ENCODE results near the gene MTF2.

The MTF2 gene

DNA sequence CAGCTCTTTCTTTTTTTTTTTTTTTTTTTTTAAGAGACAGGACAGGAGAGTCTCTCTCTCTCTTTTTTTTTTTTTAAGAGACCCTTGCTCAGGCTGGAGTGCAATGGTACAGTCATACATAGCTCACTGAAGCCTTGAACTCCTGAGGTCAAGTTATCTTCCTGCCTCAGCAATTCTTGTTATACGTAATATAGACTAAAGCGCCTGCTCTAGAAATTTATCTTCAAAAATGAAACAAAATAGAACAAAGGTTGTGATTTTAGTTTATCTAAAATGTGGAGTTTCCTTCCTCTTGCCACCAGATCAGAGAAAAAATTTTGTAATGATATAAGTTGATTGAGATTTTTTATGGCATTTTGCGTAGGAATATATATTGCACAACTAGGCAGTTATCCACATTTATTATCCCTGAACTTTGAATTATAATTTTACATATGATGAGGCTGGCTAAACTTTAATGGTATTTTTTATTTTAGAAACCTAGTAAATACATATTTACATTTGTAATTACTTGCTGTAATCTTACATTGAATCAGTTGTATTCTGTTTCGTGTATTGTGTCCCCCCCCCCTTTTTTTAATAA lies 44.2 kb downstream of the MTF2 start:
- no peak overlapping the region for H3K9ac ChIP-seq (ENCODE audit: insufficient read length, low read depth)
- H3K36me3 ChIP-seq (ENCODE audit: insufficient read depth, insufficient read length, low read length), result peaks cover 76% of the 10 kb centered on the region
- H3K4me1 ChIP-seq (ENCODE audit: insufficient read depth, insufficient read length), result no peaks in the 10 kb centered on the region
- H3K27me3 ChIP-seq (ENCODE audit: insufficient read depth, insufficient read length), result no peaks in the 10 kb centered on the region
- no peak for DNase-seq (ENCODE audit: low read depth, low spot score)
- TF ChIP-seq ZNF274 (IDR thresholded peaks at IDR 0.05; ENCODE audit: low read depth, low read length), result no peak
- TF ChIP-seq YY1 (IDR thresholded peaks at IDR 0.05; ENCODE audit: insufficient read depth, insufficient read length), result no peak
- TF ChIP-seq SUZ12 (IDR thresholded peaks at IDR 0.05; ENCODE audit: extremely low read depth, insufficient read depth, insufficient read length), result no peak
- H3K9me3 ChIP-seq (ENCODE audit: insufficient read depth, low read length), result no peaks in the 10 kb centered on the region
- H3K4me3 ChIP-seq (ENCODE audit: insufficient read length, low read depth), result no peak overlapping the region

DNA sequence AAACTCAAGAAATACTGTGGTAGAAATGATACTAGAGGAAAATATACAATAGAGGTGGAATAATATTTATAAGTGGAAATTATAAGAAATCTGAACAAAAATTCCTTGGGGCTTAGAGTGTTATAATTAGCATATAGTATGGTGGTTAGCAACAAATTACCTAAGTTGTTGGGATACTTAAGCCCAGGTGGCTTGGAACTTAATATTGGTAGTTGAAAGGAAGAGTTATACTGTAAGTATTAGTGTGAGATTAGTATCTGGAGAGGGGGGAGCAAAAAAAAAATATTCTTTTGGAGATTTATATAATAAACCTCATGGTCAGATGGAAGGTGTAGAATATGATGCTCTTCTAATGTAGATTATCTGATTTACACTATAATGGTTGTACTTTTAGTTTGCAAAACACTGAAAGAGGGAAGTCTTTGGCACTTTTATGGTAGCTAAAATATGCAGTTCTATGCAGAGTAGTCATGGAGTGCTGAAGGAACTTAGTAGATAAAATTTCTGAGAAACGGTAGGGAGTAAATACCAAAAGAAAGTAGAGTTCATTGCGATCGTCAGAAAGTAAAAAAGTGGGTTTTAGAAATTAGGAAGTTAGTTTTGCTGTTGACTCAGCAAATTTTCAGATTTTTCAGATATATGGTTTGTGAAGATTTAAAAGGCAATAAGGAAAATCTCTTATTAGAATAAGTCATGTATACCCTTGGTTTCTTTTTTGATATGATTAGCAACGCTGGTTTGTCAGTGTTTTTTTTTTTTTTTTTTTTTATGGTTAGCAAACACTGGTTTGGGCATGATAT lies 45.7 kb downstream of the MTF2 start:
- Histone ChIP-seq H3K4me1 (ENCODE audit: insufficient read depth, insufficient read length) (no peaks in the 10 kb centered on the region), H3K4me3 (ENCODE audit: insufficient read length, low read depth) (no peak overlapping the region), H3K9me3 (ENCODE audit: insufficient read depth, low read length) (no peaks in the 10 kb centered on the region), H3K27me3 (ENCODE audit: insufficient read depth, insufficient read length) (no peaks in the 10 kb centered on the region), H3K36me3 (ENCODE audit: insufficient read depth, insufficient read length, low read length) (peaks cover 76% of the 10 kb centered on the region), H3K9ac (ENCODE audit: insufficient read length, low read depth) (no peak overlapping the region)
- TF ChIP-seq YY1 (IDR thresholded peaks at IDR 0.05; ENCODE audit: insufficient read depth, insufficient read length) (no peak), SUZ12 (IDR thresholded peaks at IDR 0.05; ENCODE audit: extremely low read depth, insufficient read depth, insufficient read length) (no peak), ZNF274 (IDR thresholded peaks at IDR 0.05; ENCODE audit: low read depth, low read length) (no peak)
- no peak for DNase-seq (ENCODE audit: low read depth, low spot score)

DNA sequence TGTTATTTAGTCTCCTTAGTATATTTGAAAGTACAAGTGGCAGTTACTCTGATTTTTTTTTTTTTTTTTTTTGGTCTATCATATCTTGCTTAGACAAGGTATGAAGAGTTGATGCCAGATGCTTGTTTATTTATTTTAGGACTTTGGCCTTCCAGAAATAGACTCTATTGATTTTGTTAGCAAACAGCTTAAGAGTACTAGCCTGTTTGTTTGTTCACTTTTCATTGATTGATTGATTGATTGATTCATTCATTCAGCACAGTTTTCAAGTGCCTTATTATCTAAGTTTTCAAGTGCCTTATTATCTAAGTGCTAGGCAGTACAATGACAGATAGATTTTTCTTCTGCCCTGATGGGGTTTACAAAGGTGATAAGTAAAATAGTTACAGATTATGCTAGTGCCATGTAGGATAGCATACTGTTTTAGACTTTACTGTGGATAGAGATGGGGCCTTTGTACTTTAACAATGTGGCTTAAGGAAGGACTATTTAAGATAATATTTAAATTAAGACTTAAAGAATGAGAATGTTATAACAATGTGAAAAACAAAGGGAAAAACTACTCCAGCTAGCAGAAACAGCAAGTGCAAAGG lies 50.5 kb downstream of the MTF2 start:
- Histone ChIP-seq H3K9ac (ENCODE audit: insufficient read length, low read depth) (no peak overlapping the region), H3K36me3 (ENCODE audit: insufficient read depth, insufficient read length, low read length) (peaks cover 70% of the 10 kb centered on the region), H3K4me1 (ENCODE audit: insufficient read depth, insufficient read length) (no peaks in the 10 kb centered on the region), H3K9me3 (ENCODE audit: insufficient read depth, low read length) (no peaks in the 10 kb centered on the region), H3K27me3 (ENCODE audit: insufficient read depth, insufficient read length) (no peaks in the 10 kb centered on the region), H3K4me3 (ENCODE audit: insufficient read length, low read depth) (no peak overlapping the region)
- no peak for DNase-seq (ENCODE audit: low read depth, low spot score)
- TF ChIP-seq SUZ12 (IDR thresholded peaks at IDR 0.05; ENCODE audit: extremely low read depth, insufficient read depth, insufficient read length) (no peak), YY1 (IDR thresholded peaks at IDR 0.05; ENCODE audit: insufficient read depth, insufficient read length) (no peak), ZNF274 (IDR thresholded peaks at IDR 0.05; ENCODE audit: low read depth, low read length) (no peak)

DNA sequence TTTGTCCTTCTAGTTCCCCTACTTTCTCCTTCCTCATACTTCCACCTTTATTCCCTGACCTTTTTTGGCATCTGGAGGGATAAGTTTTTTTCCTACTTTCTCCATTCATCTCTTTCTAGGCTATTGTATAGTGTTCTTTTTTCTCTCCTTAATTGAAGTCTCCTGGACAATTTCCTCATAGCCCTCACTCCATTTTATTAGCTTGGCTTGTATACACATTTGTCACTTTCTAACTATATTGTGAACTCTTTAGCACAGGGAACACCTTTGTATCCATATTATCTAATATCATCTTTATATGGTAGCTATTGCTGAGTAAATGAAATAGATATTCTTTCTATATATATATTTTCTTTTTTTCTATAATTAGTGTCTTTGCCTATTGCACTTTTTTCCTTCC lies 53.6 kb downstream of the MTF2 start:
- peaks cover 86% of the 10 kb centered on the region for H3K36me3 ChIP-seq (ENCODE audit: insufficient read depth, insufficient read length, low read length)

DNA sequence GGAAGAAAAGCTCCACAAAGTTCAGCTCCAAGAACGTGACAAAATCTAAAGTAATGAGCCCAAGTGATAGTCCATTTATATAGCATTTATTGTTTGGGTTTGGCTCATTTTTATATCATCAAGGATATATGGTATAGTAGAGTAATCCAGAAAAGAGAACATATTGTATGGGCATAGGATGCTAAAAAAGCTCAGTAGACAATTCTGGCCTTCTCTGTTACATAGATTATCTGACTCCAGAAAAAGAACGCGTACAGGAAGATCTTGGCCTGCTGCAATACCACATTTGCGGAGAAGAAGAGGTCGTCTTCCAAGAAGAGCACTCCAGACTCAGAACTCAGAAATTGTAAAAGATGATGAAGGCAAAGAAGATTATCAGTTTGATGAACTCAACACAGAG lies 57.4 kb downstream of the MTF2 start:
- DNase-seq (ENCODE audit: low read depth, low spot score), result no peak
- Histone ChIP-seq H3K9me3 (ENCODE audit: insufficient read depth, low read length) (no peaks in the 10 kb centered on the region), H3K36me3 (ENCODE audit: insufficient read depth, insufficient read length, low read length) (peaks cover 84% of the 10 kb centered on the region), H3K4me1 (ENCODE audit: insufficient read depth, insufficient read length) (no peaks in the 10 kb centered on the region), H3K4me3 (ENCODE audit: insufficient read length, low read depth) (no peak overlapping the region), H3K9ac (ENCODE audit: insufficient read length, low read depth) (no peak overlapping the region), H3K27me3 (ENCODE audit: insufficient read depth, insufficient read length) (no peaks in the 10 kb centered on the region)
- TF ChIP-seq ZNF274 (IDR thresholded peaks at IDR 0.05; ENCODE audit: low read depth, low read length) (no peak), YY1 (IDR thresholded peaks at IDR 0.05; ENCODE audit: insufficient read depth, insufficient read length) (no peak), SUZ12 (IDR thresholded peaks at IDR 0.05; ENCODE audit: extremely low read depth, insufficient read depth, insufficient read length) (no peak)

More for the DNA sequence above, 53.6 kb downstream of the MTF2 start:
- no peak overlapping the region for H3K4me3 ChIP-seq (ENCODE audit: insufficient read length, low read depth)
- no peaks in the 10 kb centered on the region for H3K9me3 ChIP-seq (ENCODE audit: insufficient read depth, low read length)
- no peak for TF ChIP-seq SUZ12 (IDR thresholded peaks at IDR 0.05; ENCODE audit: extremely low read depth, insufficient read depth, insufficient read length)
- no peak for TF ChIP-seq ZNF274 (IDR thresholded peaks at IDR 0.05; ENCODE audit: low read depth, low read length)
- no peak for TF ChIP-seq YY1 (IDR thresholded peaks at IDR 0.05; ENCODE audit: insufficient read depth, insufficient read length)
- no peak overlapping the region for H3K9ac ChIP-seq (ENCODE audit: insufficient read length, low read depth)
- no peak for DNase-seq (ENCODE audit: low read depth, low spot score)
- no peaks in the 10 kb centered on the region for H3K4me1 ChIP-seq (ENCODE audit: insufficient read depth, insufficient read length)
- H3K27me3 ChIP-seq (ENCODE audit: insufficient read depth, insufficient read length), result no peaks in the 10 kb centered on the region

DNA sequence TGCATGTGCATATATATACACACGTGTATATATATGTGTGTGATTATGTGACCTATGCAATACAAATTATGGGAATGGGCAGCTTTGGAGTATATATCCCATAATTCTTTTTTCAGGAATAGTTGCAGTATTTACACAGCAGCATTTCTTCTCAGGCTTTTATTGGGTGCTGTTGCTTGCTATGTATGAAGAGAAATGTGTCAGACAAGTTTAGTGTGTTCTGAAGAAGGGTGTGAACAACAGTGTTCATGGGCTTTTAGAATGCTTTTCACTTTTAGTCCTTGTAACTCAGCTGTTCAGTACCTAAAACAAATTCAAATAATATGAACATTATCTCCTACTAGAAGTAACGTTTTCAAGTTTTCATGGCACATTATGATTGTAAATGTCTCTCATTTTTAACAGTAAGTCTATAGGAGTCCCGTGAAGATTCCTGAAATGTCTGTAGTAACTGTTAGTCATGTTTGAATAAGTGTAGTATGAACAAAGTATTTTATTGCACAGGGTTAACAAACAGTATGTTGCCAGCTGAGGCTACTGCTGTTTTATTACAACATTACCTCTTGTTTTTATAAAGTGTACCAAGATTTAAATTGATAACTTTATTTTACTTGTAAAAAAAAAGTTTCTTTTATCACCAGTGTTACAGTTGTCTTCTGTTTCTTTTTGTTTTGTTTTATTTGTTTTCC lies 58.7 kb downstream of the MTF2 start:
- Histone ChIP-seq H3K4me1 (ENCODE audit: insufficient read depth, insufficient read length) (no peaks in the 10 kb centered on the region), H3K4me3 (ENCODE audit: insufficient read length, low read depth) (no peak overlapping the region), H3K36me3 (ENCODE audit: insufficient read depth, insufficient read length, low read length) (peaks cover 83% of the 10 kb centered on the region), H3K27me3 (ENCODE audit: insufficient read depth, insufficient read length) (no peaks in the 10 kb centered on the region), H3K9ac (ENCODE audit: insufficient read length, low read depth) (no peak overlapping the region), H3K9me3 (ENCODE audit: insufficient read depth, low read length) (no peaks in the 10 kb centered on the region)
- DNase-seq (ENCODE audit: low read depth, low spot score), result no peak
- TF ChIP-seq SUZ12 (IDR thresholded peaks at IDR 0.05; ENCODE audit: extremely low read depth, insufficient read depth, insufficient read length), result no peak
- TF ChIP-seq ZNF274 (IDR thresholded peaks at IDR 0.05; ENCODE audit: low read depth, low read length), result no peak
- no peak for TF ChIP-seq YY1 (IDR thresholded peaks at IDR 0.05; ENCODE audit: insufficient read depth, insufficient read length)

DNA sequence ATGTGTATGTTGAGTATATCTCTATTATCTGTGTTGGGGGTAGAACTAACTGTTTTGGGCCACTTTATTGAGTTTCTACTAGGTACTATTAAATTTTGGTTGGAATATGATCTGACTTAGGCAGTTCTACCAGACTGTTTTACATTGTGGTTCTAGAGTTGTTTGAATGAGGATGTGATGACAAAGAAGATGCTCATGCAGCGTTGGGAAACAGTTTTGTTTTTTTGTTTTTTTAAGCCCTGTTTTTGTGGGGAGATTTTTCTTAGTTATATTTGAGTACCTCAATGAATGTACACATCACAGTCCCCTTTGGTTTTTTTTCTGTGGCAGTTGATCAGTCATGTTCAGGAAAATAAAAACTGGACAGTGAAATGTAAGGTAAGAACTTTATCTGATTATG lies 61.0 kb downstream of the MTF2 start:
- no peak overlapping the region for H3K9ac ChIP-seq (ENCODE audit: insufficient read length, low read depth)
- H3K4me1 ChIP-seq (ENCODE audit: insufficient read depth, insufficient read length), result no peaks in the 10 kb centered on the region
- DNase-seq (ENCODE audit: low read depth, low spot score), result no peak
- H3K4me3 ChIP-seq (ENCODE audit: insufficient read length, low read depth), result no peak overlapping the region
- H3K9me3 ChIP-seq (ENCODE audit: insufficient read depth, low read length), result no peaks in the 10 kb centered on the region
- H3K27me3 ChIP-seq (ENCODE audit: insufficient read depth, insufficient read length), result no peaks in the 10 kb centered on the region
- peaks cover 65% of the 10 kb centered on the region for H3K36me3 ChIP-seq (ENCODE audit: insufficient read depth, insufficient read length, low read length)
- no peak for TF ChIP-seq ZNF274 (IDR thresholded peaks at IDR 0.05; ENCODE audit: low read depth, low read length)
- TF ChIP-seq YY1 (IDR thresholded peaks at IDR 0.05; ENCODE audit: insufficient read depth, insufficient read length), result no peak
- TF ChIP-seq SUZ12 (IDR thresholded peaks at IDR 0.05; ENCODE audit: extremely low read depth, insufficient read depth, insufficient read length), result no peak

Data from NT2/D1 (cell line).